Measurements from ENCODE around the gene OSGEP. TPM values are rescaled to one million over a fixed set of nuclear protein-coding genes. Genes with fewer than 3 reads are reported as not detected.
"Not testable (repeated sequence)": the region's sequence is repeated elsewhere in the genome, so short reads cannot be mapped to it uniquely, and the experiment has no call there.

The OSGEP gene
- total RNA-seq, 1 donor from 2014 or later: 19.4 TPM

DNA sequence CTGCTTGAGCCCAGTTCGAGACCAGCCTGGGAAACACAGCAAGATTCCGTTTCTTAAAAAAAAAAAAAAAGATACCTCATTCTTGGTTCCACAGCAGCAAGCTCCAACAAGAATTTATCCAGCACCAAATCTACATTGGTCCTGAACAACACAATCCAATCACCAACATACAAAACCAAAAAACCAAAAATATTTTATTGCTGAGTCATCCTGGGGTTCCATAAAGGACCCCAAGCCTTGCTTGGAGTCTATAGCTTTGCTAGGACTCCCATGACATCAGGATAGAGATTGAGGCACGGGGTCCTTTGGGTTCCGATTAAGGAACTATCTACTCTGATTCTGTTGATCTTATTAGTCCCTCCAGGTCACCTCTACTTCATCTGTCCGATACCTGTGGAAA lies 7.7 kb downstream of the OSGEP start:
- DNase-seq: no peak
- H3K27ac ChIP-seq (replicated peaks): no peak overlapping the region
- no peaks in the 10 kb centered on the region for H3K27me3 ChIP-seq (ENCODE audit: low read depth)
- H3K9me3 ChIP-seq (replicated peaks): no peaks in the 10 kb centered on the region
- TF ChIP-seq, protein P1, sequence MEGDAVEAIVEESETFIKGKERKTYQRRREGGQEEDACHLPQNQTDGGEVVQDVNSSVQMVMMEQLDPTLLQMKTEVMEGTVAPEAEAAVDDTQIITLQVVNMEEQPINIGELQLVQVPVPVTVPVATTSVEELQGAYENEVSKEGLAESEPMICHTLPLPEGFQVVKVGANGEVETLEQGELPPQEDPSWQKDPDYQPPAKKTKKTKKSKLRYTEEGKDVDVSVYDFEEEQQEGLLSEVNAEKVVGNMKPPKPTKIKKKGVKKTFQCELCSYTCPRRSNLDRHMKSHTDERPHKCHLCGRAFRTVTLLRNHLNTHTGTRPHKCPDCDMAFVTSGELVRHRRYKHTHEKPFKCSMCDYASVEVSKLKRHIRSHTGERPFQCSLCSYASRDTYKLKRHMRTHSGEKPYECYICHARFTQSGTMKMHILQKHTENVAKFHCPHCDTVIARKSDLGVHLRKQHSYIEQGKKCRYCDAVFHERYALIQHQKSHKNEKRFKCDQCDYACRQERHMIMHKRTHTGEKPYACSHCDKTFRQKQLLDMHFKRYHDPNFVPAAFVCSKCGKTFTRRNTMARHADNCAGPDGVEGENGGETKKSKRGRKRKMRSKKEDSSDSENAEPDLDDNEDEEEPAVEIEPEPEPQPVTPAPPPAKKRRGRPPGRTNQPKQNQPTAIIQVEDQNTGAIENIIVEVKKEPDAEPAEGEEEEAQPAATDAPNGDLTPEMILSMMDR (IDR thresholded peaks at IDR 0.05; ENCODE audit: borderline replicate concordance): no peak
- H3K36me3 ChIP-seq: peaks cover 66% of the 10 kb centered on the region
- intact Hi-C loops (cut with micrococcal nuclease): no loop called here
- H3K4me1 ChIP-seq: no peaks in the 10 kb centered on the region
- no peak overlapping the region for H3K4me3 ChIP-seq

DNA sequence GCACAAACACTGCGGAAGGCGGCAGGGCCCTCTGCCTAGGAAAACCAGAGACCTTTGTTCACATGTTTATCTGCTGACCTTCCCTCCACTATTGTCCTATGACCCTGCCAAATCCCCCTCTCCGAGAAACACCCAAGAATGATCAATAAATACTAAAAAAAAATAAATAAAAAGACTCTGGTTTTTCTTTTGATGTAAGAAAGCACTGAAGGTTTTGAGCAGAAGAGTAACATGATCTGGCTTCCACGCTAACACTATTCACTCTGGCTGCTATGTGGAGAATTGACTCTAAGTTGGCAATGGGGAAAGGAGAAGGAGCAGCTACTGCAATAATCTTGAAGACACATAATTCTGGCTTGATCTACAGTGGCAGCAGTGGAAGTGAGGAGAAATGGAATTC lies 11.0 kb downstream of the OSGEP start:
- H3K27ac ChIP-seq (replicated peaks); H3K9me3 ChIP-seq (replicated peaks); intact Hi-C loops (cut with micrococcal nuclease); H3K4me3 ChIP-seq; H3K4me1 ChIP-seq; DNase-seq; H3K27me3 ChIP-seq (ENCODE audit: low read depth): not testable (repeated sequence)
- H3K36me3 ChIP-seq: peaks cover 33% of the 10 kb centered on the region

DNA sequence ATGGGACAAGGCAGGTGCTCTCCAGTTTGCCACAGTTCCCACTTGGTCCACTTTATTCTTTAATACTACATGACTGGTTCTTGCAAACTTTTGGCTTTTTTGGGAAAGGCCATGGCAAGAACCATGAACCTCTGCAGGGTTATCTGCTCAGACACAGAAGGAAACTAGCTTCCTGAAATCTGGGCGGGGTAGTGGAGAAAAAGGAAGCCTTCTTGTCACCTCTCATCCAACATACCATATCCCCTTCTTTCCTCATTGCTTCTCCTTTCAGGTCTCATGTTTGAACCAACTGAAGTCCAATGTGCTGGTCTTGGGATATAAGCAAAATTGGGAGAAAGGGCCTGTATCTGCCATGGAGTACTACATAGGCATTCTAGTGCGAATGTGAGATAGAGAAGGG lies 13.2 kb downstream of the OSGEP start:
- Histone ChIP-seq H3K4me3 (no peak overlapping the region), H3K9me3 (replicated peaks) (no peaks in the 10 kb centered on the region), H3K36me3 (peaks cover 11% of the 10 kb centered on the region), H3K4me1 (no peaks in the 10 kb centered on the region), H3K27ac (replicated peaks) (no peak overlapping the region), H3K27me3 (ENCODE audit: low read depth) (peaks cover 12% of the 10 kb centered on the region)
- intact Hi-C loops (cut with micrococcal nuclease): no loop called here
- TF ChIP-seq, protein P1 (IDR thresholded peaks at IDR 0.05; ENCODE audit: borderline replicate concordance): no peak
- DNase-seq: no peak

DNA sequence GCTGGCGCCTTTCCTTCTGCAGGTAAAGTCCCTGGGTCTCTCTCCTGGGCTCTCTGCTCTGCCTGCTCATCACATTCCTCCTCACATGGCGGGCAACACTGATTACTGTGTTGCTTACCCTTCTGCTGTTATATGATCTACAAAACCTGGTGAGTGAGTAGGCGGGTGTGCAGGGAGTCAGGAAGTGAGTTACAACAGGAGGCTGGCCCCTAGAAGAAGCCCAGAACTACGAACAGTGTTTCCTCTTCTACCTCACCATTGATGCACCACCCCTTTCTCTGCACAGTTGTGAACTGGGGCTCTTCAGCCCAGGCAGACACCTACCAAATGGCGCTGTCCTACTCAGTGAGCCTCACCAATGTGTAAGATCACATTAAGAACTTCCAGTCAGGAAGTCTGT lies 13.7 kb downstream of the OSGEP start:
- no peak overlapping the region for H3K4me3 ChIP-seq
- TF ChIP-seq, protein P1 (IDR thresholded peaks at IDR 0.05; ENCODE audit: borderline replicate concordance): no peak
- peaks cover 2% of the 10 kb centered on the region for H3K4me1 ChIP-seq
- intact Hi-C loops (cut with micrococcal nuclease): no loop called here
- H3K27me3 ChIP-seq (ENCODE audit: low read depth): peaks cover 17% of the 10 kb centered on the region
- H3K36me3 ChIP-seq: peaks cover 6% of the 10 kb centered on the region
- no peak for DNase-seq
- H3K9me3 ChIP-seq (replicated peaks): no peaks in the 10 kb centered on the region
- H3K27ac ChIP-seq (replicated peaks): no peak overlapping the region

DNA sequence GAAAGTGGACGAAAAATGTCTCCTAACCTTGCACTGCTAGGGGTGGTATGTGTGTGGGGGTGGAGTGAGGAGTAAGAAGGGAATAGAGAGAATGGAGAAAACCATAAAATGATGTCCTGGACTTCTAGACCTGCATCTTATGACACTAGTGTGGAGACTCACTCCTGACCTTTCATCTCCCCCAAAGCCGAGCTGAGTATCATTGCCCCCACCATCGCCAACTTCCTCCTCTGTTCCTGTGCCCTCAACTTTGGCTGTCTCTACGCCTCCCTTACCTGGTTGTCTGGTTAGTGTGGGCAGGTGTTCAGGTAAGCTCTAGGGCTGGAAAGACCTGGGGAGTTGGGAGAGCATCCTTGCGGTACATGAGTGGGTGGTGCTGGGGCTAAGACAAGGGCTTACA lies 14.1 kb downstream of the OSGEP start:
- DNase-seq: no peak
- H3K4me3 ChIP-seq: no peak overlapping the region

DNA sequence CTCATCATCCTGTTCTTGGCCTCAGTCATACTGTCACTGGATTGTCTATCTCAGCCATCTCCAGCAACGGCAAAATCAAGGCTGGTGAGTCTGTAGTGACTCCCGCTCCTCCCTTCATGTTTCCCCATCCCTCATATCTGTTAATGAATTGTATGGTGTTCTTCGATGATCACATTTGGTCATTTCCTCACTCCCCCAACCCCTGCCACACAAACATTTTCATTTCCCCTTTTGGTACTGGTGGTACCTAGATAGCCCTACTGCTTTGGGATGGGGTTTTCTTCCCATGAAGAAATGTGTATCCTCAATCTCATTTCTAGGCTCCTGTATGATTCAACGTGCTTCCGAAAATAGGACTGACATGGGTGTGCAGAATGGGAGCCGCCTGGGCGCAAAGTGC lies 15.9 kb downstream of the OSGEP start:
- intact Hi-C loops (cut with micrococcal nuclease): no loop called here
- TF ChIP-seq, protein P1 (IDR thresholded peaks at IDR 0.05; ENCODE audit: borderline replicate concordance): no peak
- H3K27me3 ChIP-seq (ENCODE audit: low read depth): peaks cover 31% of the 10 kb centered on the region
- H3K4me1 ChIP-seq: peaks cover 21% of the 10 kb centered on the region
- H3K36me3 ChIP-seq: no peaks in the 10 kb centered on the region
- no peak overlapping the region for H3K4me3 ChIP-seq
- no peaks in the 10 kb centered on the region for H3K9me3 ChIP-seq (replicated peaks)
- no peak overlapping the region for H3K27ac ChIP-seq (replicated peaks)
- no peak for DNase-seq

More for the DNA sequence above, 14.1 kb downstream of the OSGEP start:
- Histone ChIP-seq H3K27me3 (ENCODE audit: low read depth) (peaks cover 21% of the 10 kb centered on the region), H3K4me1 (peaks cover 6% of the 10 kb centered on the region), H3K27ac (replicated peaks) (no peak overlapping the region), H3K36me3 (peaks cover 1% of the 10 kb centered on the region), H3K9me3 (replicated peaks) (no peaks in the 10 kb centered on the region)
- TF ChIP-seq, protein P1 (IDR thresholded peaks at IDR 0.05; ENCODE audit: borderline replicate concordance): no peak
- intact Hi-C loops (cut with micrococcal nuclease): no loop called here
